ENCODE results near the gene GPSM1.
"Not testable (repeated sequence)": the region's sequence is repeated elsewhere in the genome, so short reads cannot be mapped to it uniquely, and the experiment has no call there.

GPSM1 gene

GRCh38 chr9:136349546-136349945 is 22.2 kb downstream of the GPSM1 start:
- intact Hi-C loops (cut with DNase I; ENCODE audit: low total_unique reads): no loop called here
- Histone ChIP-seq H3K27ac (no peak overlapping the region), H3K36me3 (peaks cover 0 to 17% (median 11%) of the 10 kb centered on the region in 3 donors)

GRCh38 chr9:136351252-136351800 is 24.0 kb downstream of the GPSM1 start:
- no peak for TF ChIP-seq CTCF (IDR thresholded peaks at IDR 0.05)
- H3K4me1 ChIP-seq: peaks cover 0 to 12% (median 9%) of the 10 kb centered on the region in 4 donors
- DNase-seq: no peak
- H3K27me3 ChIP-seq: no peaks in the 10 kb centered on the region
- peaks cover 0 to 25% (median 15%) of the 10 kb centered on the region in 3 donors for H3K36me3 ChIP-seq
- H3K9me3 ChIP-seq: no peaks in the 10 kb centered on the region
- intact Hi-C loops (cut with DNase I; ENCODE audit: low total_unique reads): no loop called here
- no peak overlapping the region for H3K27ac ChIP-seq
- no peak overlapping the region for H3K4me3 ChIP-seq

More at GRCh38 chr9:136349546-136349945, 22.2 kb downstream of the GPSM1 start:
- TF ChIP-seq CTCF (IDR thresholded peaks at IDR 0.05): no peak
- Histone ChIP-seq H3K27me3 (no peaks in the 10 kb centered on the region), H3K9me3 (no peaks in the 10 kb centered on the region), H3K4me1 (peaks cover 0 to 29% (median 19%) of the 10 kb centered on the region in 4 donors), H3K4me3 (no peak overlapping the region)
- no peak for DNase-seq

- H3K4me1 ChIP-seq; DNase-seq; H3K27me3 ChIP-seq; intact Hi-C loops (cut with DNase I; ENCODE audit: low total_unique reads); H3K4me3 ChIP-seq; H3K9me3 ChIP-seq; H3K27ac ChIP-seq: not testable (repeated sequence)
- H3K36me3 ChIP-seq: peaks cover 0 to 31% (median 21%) of the 10 kb centered on the region in 3 donors
Measured at GRCh38 chr9:136351868-136352267, 24.5 kb downstream of the GPSM1 start.

GRCh38 chr9:136352682-136353081 is 25.3 kb downstream of the GPSM1 start:
- no peak overlapping the region for H3K27ac ChIP-seq
- peaks cover 0 to 39% (median 23%) of the 10 kb centered on the region in 3 donors for H3K36me3 ChIP-seq
- H3K4me1 ChIP-seq: peaks cover 0 to 5% (median 2%) of the 10 kb centered on the region in 4 donors
- H3K9me3 ChIP-seq: no peaks in the 10 kb centered on the region
- no peaks in the 10 kb centered on the region for H3K27me3 ChIP-seq
- DNase-seq: no peak
- intact Hi-C loops (cut with DNase I; ENCODE audit: low total_unique reads): no loop called here
- H3K4me3 ChIP-seq: no peak overlapping the region
- no peak for TF ChIP-seq CTCF (IDR thresholded peaks at IDR 0.05)

GRCh38 chr9:136353088-136353487 is 25.7 kb downstream of the GPSM1 start:
- no peak overlapping the region for H3K4me3 ChIP-seq
- DNase-seq: no peak
- peaks cover 0 to 43% (median 23%) of the 10 kb centered on the region in 3 donors for H3K36me3 ChIP-seq
- H3K4me1 ChIP-seq: peaks cover 0 to 5% (median 2%) of the 10 kb centered on the region in 4 donors
- H3K27me3 ChIP-seq: no peaks in the 10 kb centered on the region
- no peak overlapping the region for H3K27ac ChIP-seq
- intact Hi-C loops (cut with DNase I; ENCODE audit: low total_unique reads): no loop called here
- no peaks in the 10 kb centered on the region for H3K9me3 ChIP-seq
- no peak for TF ChIP-seq CTCF (IDR thresholded peaks at IDR 0.05)

GRCh38 chr9:136353757-136354488 is 26.6 kb downstream of the GPSM1 start:
- intact Hi-C loops (cut with DNase I; ENCODE audit: low total_unique reads): no loop called here
- Histone ChIP-seq H3K4me1 (peaks cover 0 to 5% (median 2%) of the 10 kb centered on the region in 4 donors), H3K27me3 (no peaks in the 10 kb centered on the region), H3K9me3 (no peaks in the 10 kb centered on the region), H3K36me3 (peaks cover 0 to 46% (median 21%) of the 10 kb centered on the region in 3 donors), H3K4me3 (no peak overlapping the region), H3K27ac (peak overlapping the region in 1 of 2 donors; percentile 17)
- no peak for TF ChIP-seq CTCF (IDR thresholded peaks at IDR 0.05)
- no peak for DNase-seq
